NCI-H2107 (cell line): Measurements from ENCODE around the gene FBXO10.
"Not testable (repeated sequence)": the region's sequence is repeated elsewhere in the genome, so short reads cannot be mapped to it uniquely, and the experiment has no call there.

ENCODE experiments used
- DNase-seq: peaks from one replicate; lab custom pipeline; 2025; lab: John Stamatoyannopoulos, UW

FBXO10 gene

GRCh38 chr9:37477987-37478619 lies 98.1 kb downstream of the FBXO10 start:
- not testable (repeated sequence) for DNase-seq

GRCh38 chr9:37477443-37477842 lies 98.7 kb downstream of the FBXO10 start:
- DNase-seq = not testable (repeated sequence)

- DNase-seq = no peak
These were observed 99.2 kb downstream of the FBXO10 start for GRCh38 chr9:37476930-37477329.

GRCh38 chr9:37474438-37474837 lies 101.7 kb downstream of the FBXO10 start:
- no peak for DNase-seq

- not testable (repeated sequence) for DNase-seq
These were observed 102.2 kb downstream of the FBXO10 start for GRCh38 chr9:37473982-37474381.

GRCh38 chr9:37471942-37472684 lies 104.1 kb downstream of the FBXO10 start:
- DNase-seq = no peak

- no peak for DNase-seq
These were observed 107.6 kb downstream of the FBXO10 start for GRCh38 chr9:37468620-37469019.

GRCh38 chr9:37467530-37467929 lies 108.7 kb downstream of the FBXO10 start:
- not testable (repeated sequence) for DNase-seq

- no peak for DNase-seq
These were observed 110.0 kb downstream of the FBXO10 start for GRCh38 chr9:37466037-37466709.

- peak; percentile 97 for DNase-seq
These were observed 110.7 kb downstream of the FBXO10 start, which contains the start of gene ZBTB5 for GRCh38 chr9:37465249-37466036. Gene ZBTB5 (minus strand): TSS chr9:37465450. CDS start chr9:37442551, 22,899 bp downstream.

- DNase-seq = peak; percentile 51
These were observed 111.5 kb downstream of the FBXO10 start for GRCh38 chr9:37464426-37465248.

GRCh38 chr9:37464006-37464405 lies 112.2 kb downstream of the FBXO10 start:
- DNase-seq = no peak
